GM19324 (cell line): ENCODE results near the gene TERC.
"Not testable (repeated sequence)": the region's sequence is repeated elsewhere in the genome, so short reads cannot be mapped to it uniquely, and the experiment has no call there.

ENCODE experiments used
- ATAC-seq: cut with Tn5 transposase; IDR thresholded peaks from one replicate; pipeline ENCODE4 v1.9.1; 2021; ENCODE audit warnings: mild to moderate bottlenecking, moderate library complexity; ENCODE audit not compliant: unreplicated experiment, low FRiP score

TERC gene

DNA sequence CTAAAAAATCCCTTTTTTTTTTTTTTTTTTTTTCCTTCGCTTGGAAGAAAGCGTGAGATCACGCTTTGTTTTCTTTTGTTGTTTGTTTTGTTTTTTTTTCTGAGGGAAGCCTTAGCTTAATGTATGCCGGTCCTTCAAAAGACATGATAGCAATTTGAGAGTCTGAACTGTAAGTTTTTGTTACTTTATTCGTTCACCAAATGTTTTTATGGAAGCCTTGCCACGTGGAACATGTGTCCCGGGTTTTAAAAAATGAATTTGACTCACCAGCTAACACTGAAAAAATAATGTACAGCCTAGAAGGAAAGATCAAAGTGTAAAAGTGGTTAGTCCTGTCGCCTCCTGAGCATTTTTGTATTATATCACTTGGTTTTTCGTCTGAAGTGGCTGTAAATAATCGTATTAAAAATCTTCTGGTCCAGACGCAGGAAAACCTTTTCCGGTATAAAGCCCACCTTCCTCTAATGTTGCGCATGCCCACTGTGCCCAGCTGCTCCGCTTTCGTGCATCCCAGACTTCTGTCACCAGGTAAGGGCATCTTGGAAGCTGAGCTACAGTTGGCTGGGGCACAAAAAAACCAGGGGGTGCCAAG is 7.5 kb upstream of the TERC start:
- no peak for ATAC-seq

DNA sequence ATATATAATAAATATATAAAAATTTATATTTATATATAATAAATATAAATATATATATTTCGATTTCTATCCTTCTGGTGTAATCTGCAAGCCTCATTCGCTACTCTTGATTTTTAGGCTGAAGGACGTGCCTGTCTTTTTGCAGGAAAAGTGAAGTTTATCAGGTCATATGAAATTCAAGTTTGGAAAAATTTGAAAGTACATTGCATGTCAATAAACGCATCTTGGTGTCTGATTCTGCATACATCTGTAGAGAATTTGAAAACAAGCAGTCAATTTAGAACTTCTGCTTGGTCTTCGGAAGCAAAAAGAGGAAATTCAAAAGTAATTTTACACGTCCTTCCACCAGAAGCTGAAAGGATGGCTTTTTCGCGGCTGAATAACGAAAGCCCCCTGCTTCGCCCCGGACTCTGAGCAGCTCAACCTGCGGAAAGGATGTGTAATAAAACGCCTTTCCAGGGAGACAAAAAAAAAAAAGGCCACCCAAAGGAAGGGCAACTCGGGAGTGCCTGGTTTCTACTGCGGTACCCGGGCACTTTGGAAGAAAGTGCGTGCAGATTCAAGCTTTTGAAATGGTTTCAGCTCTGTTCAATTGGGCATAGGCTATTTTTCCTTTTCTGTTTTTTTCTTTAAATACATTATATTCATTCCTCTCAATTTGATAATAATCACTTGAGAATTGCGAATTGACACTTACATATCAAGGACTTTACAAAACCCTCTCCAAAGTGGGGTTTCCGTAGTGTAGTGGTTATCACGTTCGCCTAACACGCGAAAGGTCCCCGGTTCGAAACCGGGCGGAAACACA is 6.8 kb upstream of the TERC start:
- ATAC-seq = no peak

DNA sequence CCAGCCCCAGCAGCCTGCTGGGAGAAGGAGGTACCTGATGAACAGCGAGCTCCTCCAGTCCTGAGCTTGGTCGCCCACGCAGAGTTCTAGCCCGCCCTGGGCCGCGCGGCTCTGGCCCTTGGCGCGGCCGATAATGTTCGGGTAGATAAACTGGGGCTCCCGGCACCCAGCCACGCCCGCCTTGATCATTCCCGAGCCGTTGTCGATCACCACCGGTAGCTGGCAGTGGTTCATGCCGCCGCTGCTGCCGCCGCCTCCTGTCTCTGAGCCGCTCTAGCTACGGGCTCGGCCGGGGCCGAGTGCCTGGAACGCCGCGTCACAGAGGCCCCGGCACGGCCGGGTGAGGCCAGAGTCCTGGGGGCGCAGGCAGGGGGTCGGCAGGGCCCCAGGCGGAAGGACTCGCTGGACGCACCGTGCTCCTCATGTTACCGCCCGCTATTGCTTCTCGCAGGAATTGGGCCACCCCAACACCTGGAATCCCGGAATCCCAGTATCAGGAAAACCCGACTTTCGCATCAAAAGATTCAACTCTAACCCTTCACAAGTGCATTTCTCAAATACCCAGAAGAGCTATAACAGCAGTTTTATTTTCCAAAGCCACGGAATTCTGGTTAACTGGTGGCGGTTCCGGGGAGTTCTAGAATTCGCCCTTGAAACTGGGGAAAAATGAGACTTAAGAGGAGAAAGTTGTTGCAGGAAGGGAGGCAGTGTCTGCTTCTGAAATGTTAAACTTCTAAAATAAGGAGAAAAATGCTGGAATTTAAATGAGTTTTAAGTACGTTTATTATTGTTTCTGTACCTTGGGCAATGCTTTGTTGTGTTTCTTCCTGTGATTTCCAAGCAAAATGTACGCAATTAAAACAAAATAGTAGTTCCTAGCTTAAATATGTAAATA is 4.7 kb upstream of the TERC start, which contains the start of gene ACTRT3:
ACTRT3 (minus strand) TSS at position 275 of the 895 bp plus-strand sequence; CDS start at position 234, 41 bp downstream.
- peak; percentile 22 for ATAC-seq

DNA sequence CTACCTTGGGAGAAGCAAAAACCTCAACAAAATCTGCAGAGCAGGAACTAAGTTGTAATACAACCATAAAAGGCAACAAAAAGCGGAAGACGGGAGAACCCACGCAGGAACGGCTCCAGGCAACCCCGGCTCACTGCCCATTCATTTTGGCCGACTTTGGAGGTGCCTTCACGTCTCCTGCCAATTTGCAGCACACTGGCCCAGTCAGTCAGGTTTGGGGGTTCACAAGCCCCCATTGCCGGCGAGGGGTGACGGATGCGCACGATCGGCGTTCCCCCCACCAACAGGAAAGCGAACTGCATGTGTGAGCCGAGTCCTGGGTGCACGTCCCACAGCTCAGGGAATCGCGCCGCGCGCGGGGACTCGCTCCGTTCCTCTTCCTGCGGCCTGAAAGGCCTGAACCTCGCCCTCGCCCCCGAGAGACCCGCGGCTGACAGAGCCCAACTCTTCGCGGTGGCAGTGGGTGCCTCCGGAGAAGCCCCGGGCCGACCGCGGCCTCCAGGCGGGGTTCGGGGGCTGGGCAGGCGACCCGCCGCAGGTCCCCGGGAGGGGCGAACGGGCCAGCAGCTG is 463 bp downstream of the TERC start:
- ATAC-seq = peak; percentile 34

DNA sequence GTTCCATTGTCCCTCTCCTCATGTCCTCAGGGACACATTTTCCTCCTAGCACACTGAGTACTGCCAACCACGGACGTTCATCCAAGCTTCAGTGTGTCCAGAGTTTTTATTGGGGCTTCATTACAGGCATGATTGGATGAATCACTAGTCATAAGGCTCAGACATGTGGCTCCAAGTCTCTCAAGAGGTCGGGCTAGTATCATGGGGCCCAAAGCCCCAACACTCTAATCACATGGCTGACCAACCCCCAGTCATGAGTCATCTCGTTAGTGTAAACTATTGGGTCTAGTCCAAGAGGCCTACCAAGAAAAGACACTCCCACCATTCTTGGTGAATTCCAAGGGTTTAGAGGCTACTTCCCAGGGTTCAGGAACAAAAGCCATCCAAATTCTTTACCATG is 4.4 kb downstream of the TERC start:
- no peak for ATAC-seq

DNA sequence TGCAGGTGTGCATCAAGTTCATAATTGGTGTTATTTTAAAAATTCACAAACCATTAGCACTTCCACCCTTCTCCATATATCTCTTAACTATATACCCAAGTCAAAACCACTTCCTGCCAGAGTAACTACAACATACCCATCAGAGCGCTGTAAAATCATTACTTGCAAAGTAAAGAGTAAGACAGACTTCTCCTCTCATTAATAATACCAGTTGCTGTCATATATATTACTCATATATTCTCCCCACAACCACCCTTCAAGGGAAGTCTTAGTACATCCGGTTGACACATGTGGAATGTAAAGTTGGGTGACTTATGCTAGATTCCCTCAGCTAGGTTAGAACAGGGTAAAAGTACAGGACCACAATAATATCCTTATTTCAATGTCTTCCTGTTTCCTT is 5.6 kb downstream of the TERC start:
- no peak for ATAC-seq

DNA sequence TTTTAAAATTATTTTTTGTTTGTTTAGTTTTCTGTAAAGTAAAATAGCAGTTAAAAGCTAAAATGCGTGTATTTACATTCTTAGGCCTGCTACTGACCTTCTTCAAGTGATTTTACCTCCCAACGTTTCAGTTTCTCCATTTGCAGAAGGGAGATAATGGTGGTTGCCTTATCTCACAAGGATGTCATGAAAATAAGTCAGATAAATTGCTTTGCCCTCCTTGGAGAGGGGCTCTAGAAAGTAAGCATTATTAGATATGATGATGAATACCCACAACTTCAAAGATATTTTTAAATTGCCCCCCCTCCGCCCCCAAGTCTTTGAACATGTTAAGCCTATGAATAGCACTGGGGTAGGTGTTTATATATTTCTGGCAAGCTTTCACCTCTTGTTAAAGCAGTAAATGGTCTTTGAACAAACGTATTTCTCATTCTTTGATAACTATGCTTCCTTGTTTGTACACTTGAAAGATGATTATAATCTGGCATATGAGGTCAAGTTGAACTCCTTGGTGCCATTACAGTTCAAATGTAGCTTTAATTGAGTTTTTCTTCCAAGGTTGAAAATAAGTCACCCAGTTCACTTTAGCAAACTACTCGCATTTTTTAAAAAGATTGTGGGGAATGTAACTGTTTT is 6.4 kb downstream of the TERC start:
- no peak for ATAC-seq

DNA sequence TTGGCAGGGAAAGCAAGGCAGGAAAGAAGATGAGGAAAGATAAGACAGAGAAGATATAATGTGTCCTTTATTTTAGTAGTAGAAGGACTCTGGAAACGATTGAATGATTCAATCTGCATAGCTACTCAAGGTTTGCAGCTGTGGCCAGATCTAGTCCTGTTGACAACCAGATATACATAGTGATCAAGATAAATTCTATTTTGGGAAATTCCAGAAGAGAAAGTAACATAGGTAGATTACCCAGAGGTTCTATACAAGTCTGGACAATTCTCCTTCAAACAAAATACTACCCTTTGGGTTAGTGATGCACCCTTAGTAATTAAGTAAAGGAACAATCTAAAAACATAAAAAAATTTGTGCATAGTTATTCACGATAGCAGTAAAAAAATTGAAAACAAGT is 9.4 kb downstream of the TERC start:
- no peak for ATAC-seq

DNA sequence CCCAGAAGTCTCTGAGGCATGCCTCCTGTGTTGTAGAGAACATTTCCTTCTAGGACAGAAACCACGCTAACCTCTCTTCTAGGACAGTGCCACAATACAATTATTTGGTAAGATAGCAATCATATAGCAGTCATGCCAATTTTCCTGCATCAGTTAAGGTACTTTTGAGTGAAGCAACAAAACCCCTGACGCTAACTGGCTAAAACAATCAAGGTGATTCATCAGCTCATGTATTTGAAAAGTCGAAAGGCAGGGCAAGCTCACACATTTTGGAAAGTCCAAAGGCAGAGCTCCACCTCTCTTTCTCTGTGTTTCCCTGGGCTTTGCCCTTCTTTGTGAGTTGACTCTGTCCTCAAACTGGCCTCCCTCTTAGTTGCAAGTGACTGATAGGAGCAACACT is 10.1 kb downstream of the TERC start:
- ATAC-seq = no peak

DNA sequence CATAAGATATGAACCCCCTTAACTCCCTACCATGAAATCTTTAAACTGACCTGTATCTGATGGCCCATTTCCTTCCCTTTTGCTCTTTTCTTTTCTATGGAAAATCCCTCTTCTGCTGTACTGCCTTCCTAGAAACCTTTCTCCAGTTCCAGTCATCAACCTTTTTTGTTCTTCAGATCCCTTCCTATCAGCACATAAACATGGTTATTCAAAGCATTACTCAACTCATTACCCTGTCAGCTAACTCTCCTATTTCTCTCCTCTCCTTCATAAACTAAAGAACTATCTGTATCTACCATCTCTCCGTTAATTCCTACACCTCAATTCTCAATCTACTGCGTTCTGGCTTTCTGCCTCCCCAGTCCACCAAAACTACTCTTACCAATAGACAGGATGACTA is 13.0 kb downstream of the TERC start:
- ATAC-seq = no peak

DNA sequence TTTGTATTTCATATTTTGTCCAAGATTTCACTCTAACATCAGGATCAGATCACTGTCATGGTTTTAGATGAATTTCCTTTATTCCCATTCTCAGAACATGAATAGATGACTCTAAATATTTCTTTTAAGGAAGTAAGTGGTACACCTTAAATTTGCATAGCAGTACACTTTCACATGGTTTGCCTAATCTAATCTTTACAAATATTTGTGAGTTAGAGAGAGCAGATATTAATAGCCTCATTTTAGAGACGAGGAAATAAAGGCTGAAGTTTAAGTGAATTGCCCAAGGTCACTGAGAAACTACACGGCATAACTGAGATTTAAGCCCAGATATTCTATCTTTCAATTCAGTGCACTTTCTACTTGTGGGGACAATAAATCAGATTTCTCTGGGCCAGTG is 14.2 kb downstream of the TERC start:
- ATAC-seq = no peak

DNA sequence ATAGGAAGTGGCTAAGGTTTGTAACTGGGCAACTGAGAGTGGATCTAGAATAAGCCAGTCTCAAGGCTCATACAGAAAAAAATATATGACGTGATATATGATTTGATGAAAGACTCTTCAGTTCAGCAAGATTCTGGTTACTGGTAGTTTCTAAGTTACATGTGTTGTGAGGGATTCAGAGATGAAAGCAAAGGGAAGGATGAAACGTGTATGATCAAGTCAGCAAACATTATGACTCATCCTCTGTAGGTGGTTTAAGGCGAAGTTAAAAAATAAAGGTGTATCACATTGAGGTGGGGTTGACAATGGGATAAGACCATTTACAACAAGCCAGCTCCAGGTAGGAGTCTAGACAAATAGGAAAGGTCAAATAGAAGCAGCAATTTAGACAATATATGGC is 16.2 kb downstream of the TERC start:
- ATAC-seq = no peak

DNA sequence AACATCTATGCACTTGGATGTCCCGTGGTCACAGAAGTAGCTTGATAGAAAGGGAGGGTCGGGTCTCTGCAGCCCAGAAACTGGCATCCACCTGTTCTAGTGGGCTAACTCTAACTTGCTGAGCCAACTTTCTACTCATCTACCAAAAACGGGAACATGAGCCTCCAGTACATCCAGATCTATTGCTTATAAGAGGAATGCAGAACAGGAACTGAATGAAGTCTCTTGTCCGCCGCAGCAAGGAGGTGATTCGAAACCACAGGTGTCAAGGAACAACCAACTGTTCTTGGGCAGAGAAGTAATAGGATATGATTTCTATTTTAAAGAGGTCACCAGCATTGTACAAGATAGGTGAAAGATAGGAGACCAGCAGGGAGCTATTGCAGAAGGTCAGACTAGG is 17.9 kb downstream of the TERC start:
- no peak for ATAC-seq

DNA sequence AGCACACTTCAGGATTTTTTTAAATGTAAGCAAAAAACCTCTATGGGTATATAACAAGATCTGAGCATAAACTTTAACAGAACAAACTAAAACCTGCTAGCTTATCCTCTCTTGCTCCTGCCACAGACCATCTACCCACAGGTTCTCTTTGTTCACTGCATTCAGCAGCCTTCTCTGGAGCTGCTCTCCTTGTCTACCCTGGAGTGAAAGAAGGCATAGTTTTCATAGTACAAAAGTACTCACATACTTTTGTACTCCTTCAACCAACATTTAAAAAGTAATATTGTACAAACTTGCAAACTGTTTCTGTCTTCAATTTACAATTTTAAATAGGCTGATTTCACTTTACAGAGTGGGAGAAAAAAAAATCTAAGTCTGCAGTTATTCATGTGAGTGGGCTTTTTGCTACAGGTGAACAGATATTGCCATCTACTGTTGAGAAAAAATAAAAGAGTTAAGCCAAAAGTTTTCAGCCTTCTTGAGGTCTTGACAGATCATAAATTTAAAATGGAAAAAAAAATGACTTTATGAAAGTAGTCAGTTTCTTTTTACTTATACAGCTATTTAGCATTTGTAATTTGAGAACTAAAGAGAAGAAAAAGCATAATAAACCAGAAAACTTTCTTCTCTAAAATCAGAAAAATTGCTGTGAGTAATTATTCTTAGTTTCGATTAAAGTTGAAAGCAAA is 20.4 kb downstream of the TERC start:
- no peak for ATAC-seq

DNA sequence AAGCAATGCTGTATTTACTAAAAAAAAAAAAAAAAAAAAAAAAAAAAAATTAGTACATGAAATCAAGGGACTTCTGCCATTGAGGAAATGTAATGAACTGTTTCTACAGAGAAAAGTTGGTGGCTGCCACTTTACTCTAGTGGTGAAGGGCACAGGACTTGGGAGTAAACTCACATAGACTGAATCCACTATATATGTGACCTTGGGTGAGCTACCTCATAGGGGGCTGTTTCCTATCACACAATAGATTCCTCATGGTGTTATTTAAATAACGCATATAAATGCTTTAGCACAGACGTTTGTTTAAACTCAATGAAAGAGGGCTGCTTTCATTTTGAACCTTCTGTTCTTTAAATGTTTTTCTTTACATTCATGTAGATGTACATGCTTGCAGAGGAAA is 25.8 kb downstream of the TERC start:
- ATAC-seq = no peak

DNA sequence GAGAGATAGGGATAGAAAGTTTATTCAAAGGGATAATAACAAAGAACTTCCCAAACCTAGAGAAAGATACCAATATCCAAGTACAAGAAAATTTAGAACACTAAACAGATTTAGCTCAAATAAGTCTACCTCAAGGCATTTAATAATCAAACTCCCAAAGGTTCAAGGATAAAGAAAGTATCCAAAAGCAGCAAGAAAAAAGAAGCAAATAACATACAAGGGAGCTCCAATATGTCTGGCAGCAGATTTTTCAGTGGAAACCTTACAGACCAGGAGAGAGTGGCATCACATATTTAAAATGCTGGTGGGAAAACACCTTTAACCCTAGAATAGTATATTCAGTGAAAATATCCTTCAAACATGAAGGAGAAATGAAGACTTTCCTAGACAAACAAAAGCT is 33.0 kb downstream of the TERC start:
- ATAC-seq = not testable (repeated sequence)

DNA sequence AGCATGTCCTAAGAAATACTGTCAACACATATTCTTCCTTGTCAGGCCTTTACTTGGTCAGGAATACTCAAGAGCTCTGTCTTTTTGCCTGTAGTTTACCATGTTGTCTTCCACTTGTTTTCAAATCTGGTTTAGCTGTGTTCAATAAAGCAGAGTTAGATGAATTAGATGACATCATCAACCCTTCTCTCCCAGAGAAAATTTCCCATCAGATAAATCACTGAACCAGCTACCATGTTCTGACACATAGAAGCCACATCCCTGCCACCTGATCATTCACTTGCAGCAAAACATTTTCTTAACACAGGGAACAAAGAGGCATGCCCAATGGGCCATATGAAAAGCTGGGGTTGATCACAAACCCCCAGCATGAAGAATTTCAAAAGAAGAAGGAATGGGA is 42.1 kb downstream of the TERC start:
- ATAC-seq = no peak

DNA sequence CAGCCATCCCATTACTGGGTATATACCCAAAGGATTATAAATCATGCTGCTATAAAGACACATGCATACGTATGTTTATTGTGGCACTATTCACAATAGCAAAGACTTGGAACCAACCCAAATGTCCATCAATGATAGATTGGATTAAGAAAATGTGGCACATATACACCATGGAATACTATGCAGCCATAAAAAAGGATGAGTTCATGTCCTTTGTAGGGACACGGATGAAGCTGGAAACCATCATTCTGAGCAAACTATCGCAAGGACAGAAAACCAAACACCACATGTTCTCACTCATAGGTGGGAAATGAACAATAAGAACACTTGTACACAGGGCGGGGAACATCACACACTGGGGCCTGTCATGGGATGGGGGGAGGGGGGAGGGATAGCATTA is 46.4 kb downstream of the TERC start:
- not testable (repeated sequence) for ATAC-seq
